GM18517 (cell line): ENCODE measurements around the gene ME1.
"Not testable (repeated sequence)": the region's sequence is repeated elsewhere in the genome, so short reads cannot be mapped to it uniquely, and the experiment has no call there.

Experiments
- ATAC-seq: cut with Tn5 transposase; IDR thresholded peaks from one replicate; pipeline ENCODE4 v1.9.1; 2021; ENCODE audit warnings: mild to moderate bottlenecking, moderate library complexity; ENCODE audit not compliant: unreplicated experiment

ME1 gene

DNA sequence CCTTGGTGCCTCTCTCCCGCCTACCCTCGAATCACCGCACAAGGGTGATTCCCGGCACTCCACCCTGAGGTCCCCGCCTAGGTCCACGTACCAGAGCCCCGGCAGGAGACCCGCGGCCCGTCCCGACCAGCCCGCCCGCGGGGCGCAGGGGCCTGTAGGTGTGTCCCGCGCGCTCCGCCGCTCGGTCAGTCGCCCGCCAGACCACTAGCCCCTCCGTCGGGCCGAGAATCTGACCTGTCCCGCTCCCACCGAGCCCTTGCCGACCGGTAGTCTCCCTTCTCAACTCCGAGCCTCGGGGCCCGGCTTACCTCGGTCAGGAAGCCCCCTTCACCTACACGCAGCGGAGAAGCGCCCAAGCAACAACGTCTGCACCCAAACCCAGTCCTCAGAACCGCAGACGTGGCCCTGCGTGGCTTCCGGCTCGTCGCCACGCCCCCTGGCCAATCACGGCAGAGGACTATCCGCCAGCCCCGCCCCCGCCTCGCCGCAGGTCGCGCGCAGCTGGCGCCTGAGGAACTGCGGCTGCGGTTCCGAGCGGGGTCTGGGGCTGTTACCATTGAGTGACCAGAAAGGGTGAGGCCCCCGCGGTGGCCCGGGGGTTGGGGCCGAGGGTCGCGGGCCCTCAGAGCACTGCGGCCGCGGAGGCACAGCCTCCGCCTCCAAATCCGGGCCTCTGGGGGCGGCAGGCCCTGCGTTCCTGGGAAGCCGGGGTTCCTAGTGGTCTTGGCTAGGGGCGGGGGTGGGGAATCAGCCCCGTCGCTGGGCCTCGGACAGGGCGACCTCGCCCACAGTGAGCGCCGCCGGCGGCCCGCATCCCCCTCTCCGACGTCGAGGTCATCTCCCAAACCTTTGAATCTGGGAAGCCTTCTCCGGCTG lies 237.7 kb downstream of the ME1 start, which contains the start of the genes PGM3 and RWDD2A:
Gene PGM3, minus strand, starts transcription at position 395 of the 876 bp plus-strand sequence. CDS start 2,253 bp downstream, outside the sequence.
Gene RWDD2A, plus strand, starts transcription at position 487 of the 876 bp plus-strand sequence. CDS start 1,095 bp downstream, outside the sequence.
- ATAC-seq = peak; percentile 95

DNA sequence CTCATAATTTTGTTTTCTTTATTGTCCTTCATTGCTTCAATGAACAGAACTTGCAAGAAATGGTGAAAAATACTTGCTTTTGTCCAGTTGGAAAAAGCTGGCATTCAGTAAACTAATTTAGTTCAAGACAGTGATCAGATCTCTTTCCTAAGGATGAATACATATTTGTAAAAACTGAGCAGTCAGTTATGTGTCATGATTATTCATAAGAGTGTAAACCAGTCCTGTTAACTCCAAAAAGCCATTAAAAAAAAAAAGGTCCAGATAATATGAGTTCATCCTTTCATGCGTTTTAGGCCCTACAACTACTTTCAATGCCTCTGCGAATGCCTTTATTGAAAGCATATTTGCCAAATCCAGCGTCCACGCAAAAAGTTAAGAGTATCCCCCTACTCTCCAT lies 238.4 kb downstream of the ME1 start:
- no peak for ATAC-seq

DNA sequence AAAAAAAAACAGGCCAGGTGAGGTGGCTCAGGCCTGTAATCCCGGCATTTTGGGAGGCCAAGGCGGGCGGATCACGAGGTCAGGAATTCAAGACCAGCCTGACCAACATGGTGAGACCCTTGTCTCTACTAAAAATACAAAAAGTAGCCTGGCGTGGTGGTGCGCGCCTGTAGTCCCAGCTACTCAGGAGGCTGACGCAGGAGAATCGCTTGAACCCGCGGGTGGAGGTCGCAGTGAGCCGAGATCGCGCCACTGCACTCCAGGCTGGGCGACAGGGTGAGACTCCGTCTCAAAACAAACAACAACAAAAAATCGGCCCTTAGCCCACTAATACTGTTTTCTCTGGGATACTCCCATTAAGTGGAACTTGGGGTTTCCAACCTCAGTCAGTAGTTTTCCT lies 238.9 kb downstream of the ME1 start:
- not testable (repeated sequence) for ATAC-seq

DNA sequence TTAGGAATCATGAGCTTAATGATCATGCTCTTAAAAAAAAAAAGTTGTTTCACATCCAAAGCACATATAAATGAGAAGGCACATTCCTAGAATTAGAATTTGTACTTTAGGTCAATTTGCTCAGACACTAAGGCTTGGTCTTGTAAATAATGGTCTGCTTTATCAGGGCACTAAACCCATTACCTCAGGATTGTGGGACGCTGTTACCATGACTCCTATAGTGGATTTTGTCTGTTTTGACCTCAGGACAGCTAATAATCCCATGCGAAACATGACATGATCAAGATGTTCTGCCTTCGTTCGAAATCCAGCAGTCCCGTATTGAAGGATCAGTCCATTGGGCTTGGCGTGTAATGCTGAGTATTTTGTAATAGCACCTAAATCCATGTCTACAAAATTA lies 240.2 kb downstream of the ME1 start:
- no peak for ATAC-seq

DNA sequence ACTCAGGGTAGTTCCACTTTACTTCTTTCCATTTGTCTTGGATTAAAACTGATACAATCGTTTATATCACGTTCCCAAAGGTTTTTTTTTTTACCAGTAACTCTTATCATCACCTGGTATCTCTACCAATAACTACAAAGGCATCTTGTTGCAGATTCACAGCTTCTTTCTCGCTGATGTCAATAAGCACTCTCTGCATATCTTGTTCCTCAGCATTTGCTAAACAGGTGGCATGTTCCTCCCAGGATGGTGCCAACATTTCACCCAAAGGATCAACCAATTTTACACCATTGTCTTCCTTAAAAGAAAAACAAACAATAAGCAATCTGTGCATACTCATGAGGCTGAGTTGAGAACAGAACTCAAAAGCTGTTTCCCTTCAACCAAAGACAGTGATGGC lies 242.3 kb downstream of the ME1 start:
- no peak for ATAC-seq

DNA sequence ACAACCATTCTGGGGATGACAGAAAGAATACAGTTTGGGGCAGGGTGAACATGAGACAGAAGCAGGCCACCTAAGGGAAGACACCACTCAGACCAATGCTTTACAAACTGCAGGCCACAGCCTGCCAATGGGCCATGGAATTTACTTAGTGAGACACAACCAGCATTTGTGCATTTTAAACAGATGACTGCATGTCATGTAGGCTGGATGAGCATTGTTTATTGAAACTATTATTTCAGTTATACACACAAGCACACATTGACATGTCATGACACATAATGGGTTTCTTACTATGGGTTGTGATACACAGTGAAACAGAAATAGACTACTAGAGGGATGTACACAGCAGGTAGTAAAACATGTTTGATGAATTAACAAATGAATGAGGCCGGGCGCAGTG lies 245.8 kb downstream of the ME1 start:
- ATAC-seq = no peak

DNA sequence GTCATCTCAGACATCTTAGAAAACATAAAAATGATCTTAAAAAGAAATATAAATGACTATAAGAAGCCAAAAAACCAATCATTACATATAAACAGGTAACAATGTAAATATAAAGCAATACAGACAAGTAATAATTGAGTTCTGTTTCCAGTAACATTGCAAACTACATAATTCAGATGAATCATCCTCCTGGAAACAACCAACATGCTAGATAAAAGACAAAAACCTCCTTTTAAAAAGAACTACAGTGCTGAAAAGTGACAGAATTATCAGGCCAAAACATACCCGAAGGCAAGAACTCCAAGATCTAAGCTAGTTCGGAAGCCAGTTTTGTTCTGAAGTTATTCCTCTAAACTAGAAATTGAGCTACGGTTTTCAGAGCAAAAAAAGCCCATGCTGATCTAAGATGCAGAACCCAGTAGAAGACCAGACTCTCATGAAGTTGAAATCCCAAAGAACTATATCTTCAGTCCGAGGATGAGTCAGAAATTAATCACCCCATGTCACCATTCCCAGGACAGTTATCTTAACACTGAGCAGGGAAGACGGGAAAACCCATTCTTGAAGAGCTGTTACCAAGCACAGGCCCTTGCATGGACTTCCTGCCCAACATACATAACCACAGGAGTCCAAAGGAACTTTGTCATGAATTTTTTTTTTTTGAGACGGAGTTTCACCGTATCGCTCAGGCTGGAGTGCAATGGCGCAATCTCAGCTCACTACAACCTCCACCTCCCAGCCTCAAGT lies 247.6 kb downstream of the ME1 start:
- no peak for ATAC-seq

DNA sequence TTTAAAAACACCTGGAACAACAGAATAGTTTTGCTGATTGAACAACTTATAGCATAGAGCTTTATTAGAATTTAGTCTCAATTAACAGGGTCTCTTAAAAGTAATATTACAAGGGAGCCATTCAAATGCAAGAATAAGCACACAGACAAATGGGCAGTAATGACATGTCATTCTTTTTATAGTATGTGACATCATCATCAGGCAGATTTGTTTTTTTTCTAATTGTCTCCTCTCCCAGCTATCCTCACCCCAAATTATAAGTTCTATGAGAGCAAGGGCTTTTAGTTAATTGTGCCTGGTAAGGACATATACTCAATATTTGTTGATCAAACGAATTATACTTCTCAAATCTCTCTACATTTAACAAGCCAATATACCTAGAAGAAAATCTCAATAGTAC lies 248.7 kb downstream of the ME1 start:
- no peak for ATAC-seq

DNA sequence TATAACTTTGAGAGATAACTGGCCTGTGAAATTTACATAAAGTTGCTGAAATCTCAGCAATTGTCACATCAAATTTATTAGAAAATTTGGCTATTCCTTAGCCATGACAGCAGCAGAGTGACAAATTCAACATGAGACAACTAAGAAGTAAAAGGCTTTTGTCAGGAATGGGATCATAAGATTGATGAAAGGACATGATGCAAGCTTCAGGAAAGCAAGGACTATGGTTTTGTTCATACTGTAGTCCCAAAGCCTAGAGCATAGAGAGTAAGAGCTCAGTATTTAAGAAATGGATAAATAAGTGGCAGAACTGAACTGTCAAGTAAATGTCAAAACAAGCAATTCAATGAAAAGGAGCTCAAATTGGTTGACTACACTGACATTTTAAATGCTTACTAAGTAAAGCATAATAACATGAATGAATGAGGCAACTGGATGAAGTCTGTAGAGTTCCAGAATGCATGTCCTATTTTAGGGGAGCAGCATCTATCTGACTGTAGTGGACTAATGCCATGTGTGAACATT lies 250.4 kb downstream of the ME1 start:
- ATAC-seq = no peak

DNA sequence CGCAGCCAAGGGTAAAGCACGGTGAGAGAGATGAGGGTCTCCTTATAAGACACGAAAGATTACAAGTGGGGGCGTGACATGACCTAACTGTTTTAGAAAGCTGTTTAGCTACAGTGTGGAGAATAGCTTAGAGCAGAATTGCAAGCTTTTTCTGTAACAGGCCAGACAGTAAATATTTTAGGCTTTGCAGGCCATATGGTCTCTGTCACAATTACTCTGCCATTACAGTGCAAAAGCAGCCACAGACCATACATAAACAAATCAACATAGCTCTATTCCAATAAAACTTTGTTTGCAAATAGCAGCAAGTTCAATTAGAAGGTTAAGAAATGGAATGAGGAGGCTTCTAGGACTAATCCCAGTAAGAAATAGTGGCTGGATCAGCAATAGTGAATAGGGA lies 254.6 kb downstream of the ME1 start:
- ATAC-seq = no peak

DNA sequence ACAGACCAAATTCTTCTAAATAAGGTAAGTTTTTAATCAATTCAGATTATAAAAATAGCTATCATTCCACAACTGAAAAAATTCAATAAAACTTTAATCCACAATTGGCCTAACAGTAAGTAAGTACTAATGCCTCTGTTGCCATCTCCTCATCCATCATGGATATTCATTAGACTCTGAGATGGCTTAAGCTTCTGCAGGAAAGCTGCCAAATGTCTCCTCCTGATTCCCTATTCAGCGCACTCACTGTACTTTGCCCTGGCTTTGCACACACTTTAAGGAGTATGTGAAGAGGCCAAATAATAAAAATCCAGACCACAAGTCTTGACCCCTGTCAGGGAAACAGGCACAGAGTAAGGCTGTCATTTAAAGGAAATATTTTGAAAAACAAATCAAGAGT lies 261.3 kb downstream of the ME1 start:
- no peak for ATAC-seq

DNA sequence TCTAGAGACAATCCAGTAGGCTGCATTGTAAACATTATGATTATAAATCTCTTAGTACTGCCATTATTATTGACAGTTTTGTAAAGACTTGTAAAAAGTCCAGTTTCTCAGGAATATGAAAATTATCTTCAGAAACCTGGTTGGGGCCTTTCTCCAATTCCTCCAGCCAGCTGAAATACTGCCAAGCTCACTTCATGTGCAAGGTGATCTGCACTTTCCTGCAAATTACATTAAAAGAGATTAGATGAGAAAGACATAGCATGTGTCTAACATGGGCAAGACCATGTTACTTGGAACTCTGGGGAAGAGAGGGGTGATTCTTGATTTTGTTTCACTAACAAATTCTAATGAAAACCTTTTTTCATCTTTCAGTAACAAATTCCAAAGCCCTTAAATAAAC lies 261.7 kb downstream of the ME1 start:
- ATAC-seq = no peak

DNA sequence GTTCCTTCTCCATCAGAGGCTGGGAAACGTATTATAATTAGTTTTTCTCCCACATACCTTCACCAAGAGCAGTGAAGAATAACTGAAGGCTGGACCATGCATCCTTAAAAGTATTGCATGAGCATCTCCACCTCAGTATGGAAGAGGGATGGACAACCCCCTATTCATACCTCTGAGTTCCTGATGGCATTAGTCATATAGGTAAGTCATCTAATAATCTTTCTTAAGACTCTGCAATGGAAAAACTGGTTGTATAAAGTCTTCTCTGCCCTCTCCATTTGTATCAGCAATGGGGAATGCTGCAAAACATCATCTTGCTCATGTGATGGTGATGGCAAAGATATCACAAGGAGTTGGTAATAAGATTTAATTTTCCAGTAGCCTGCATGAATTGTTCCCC lies 262.3 kb downstream of the ME1 start:
- no peak for ATAC-seq

DNA sequence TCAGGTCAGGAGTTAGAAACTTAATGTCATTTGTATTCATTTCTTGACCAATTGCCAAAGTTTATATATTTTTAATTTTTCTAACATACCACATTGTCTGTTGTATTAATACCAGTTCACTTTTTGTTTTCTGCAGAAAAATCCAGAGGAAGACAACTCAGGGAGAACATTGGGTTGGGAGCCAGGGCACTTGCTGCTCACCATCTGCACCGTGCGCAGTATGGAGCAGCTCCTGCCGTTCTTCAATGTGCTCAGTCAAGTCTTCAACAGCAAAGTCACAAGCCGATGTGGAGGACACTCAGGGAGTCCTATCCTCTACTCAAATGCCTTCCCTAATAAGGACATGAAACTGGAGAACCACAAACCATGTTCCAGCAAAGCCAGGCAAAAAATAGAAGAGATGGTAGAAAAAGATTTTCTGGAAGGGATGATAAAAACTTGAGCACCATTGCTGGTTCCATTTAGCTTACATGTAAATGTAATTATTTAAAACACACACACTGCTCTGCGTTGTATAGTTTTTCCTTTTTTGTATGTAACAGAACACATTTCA lies 263.0 kb downstream of the ME1 start:
- ATAC-seq = no peak
